ENCODE data around the gene RNU1-2. TPM values are rescaled to one million over a fixed set of nuclear protein-coding genes. Genes with fewer than 3 reads are reported as not detected.
"Not testable (repeated sequence)": the region's sequence is repeated elsewhere in the genome, so short reads cannot be mapped to it uniquely, and the experiment has no call there.

The RNU1-2 gene
- total and polyA plus RNA-seq, 2 of the 8 experiments (the other 6 are each of a cell fraction or from before 2014, with no cell fraction given), result 145 to 1,303 TPM

GRCh38 chr1:16916036-16916880 lies 20.5 kb downstream of the RNU1-2 start:
- CTCF ChIA-PET (ENCODE audit: partially characterized antibody), result interaction anchor here (0.6 to 1.9 kb wide), 10 partner anchors 8 to 70 kb away, joined by 3 to 9 read pairs (median 4); no protein-coding TSS in a partner anchor
- DNase-seq (ENCODE audit: low read depth in 1 of 2, low spot score in 2 of 2); H3K4me3 ChIP-seq (ENCODE audit: extremely low read depth in 1 of 4, insufficient read depth in 2 of 4, low read depth in 3 of 4, low read length in 4 of 4); H4K5ac ChIP-seq (ENCODE audit: insufficient read length, low read depth, low read length); H2BK120ac ChIP-seq (replicated peaks; ENCODE audit: low read depth, low read length); H2BK15ac ChIP-seq (ENCODE audit: low read length); H3K27ac ChIP-seq (ENCODE audit: low read depth, low read length); H3K9me3 ChIP-seq (ENCODE audit: insufficient read depth in 2 of 2, low read depth in 1 of 2, low read length in 1 of 2); H3K14ac ChIP-seq (ENCODE audit: insufficient read length); H3K56ac ChIP-seq (replicated peaks; ENCODE audit: insufficient read length, low read depth, low read length); H3K23me2 ChIP-seq (ENCODE audit: low read depth, low read length); H2BK5ac ChIP-seq (ENCODE audit: low read depth, low read length); H3K4ac ChIP-seq (replicated peaks; ENCODE audit: insufficient read length, low read depth, low read length); H3K79me2 ChIP-seq (ENCODE audit: control insufficient read depth in 1 of 2, insufficient read depth in 2 of 2, low read length in 2 of 2); H4K8ac ChIP-seq (ENCODE audit: extremely low read depth, insufficient read depth, low read length); H3K79me1 ChIP-seq (ENCODE audit: low read depth, low read length); H2BK12ac ChIP-seq (ENCODE audit: low read depth, low read length); FAIRE-seq; H3K18ac ChIP-seq (ENCODE audit: extremely low read depth, low read length); H3K9ac ChIP-seq (replicated peaks in 1 of 4; ENCODE audit: extremely low read depth in 1 of 4, low read depth in 3 of 4, low read length in 3 of 4); H2AK5ac ChIP-seq (ENCODE audit: low read depth, low read length); H3K4me2 ChIP-seq (ENCODE audit: insufficient read depth in 1 of 2, low read depth in 2 of 2, low read length in 2 of 2); H4K20me1 ChIP-seq (replicated peaks in 1 of 2; ENCODE audit: control insufficient read depth in 1 of 2, insufficient read depth in 2 of 2, low read length in 2 of 2); H3K27me3 ChIP-seq (replicated peaks in 1 of 4; ENCODE audit: control insufficient read depth in 3 of 4, extremely low read depth in 1 of 4, insufficient read depth in 3 of 4, low read length in 3 of 4); H3K36me3 ChIP-seq (ENCODE audit: control insufficient read depth in 2 of 4, insufficient read depth in 4 of 4, low read length in 3 of 4); H2BK20ac ChIP-seq (ENCODE audit: low read length); H2AFZ ChIP-seq (ENCODE audit: low read length); POLR2A ChIA-PET (ENCODE audit: partially characterized antibody); H4K91ac ChIP-seq (replicated peaks; ENCODE audit: insufficient read length, low read length); H3K23ac ChIP-seq (ENCODE audit: insufficient read length): not testable (repeated sequence)
- 90% methylated on average over 10 of the region's 10 CpGs; no CpG with 5 or more reads in 1 of the 2 experiments for WGBS, 2 experiments (ENCODE audit: extremely low coverage in 1 of 2, insufficient coverage in 1 of 2, insufficient read length in 1 of 2, insufficient replicate concordance in 2 of 2, low coverage in 1 of 2, low lambda C conversion rate in 2 of 2, missing lambda C conversion rate in 1 of 2)
- H3K4me1 ChIP-seq (replicated peaks in 1 of 4; ENCODE audit: control insufficient read depth in 3 of 4, insufficient read depth in 4 of 4, low read length in 3 of 4), result peaks cover 0 to 14% (median 9%) of the 10 kb centered on the region in 4 experiments; a peak in 6 of 7 replicates

All from H1 (cell line).